ENCODE data around the gene IKZF5.

DNA sequence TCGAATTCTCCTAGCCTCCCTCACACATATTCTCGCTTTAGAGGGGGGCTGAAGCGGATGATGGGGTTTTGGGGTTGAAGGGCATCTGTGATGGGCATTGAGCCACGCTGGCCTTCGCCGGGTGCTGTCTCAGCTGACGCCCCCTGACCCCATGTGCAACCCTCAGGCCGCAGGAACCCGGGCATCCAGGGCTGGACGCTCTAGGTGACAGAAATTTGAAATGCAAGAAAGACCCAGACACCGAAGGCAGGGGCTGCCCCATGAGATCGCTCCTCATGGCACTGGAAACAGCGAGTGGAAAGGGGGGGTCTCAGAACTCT lies 53.9 kb downstream of the IKZF5 start:
- TF ChIP-seq, protein P1, sequence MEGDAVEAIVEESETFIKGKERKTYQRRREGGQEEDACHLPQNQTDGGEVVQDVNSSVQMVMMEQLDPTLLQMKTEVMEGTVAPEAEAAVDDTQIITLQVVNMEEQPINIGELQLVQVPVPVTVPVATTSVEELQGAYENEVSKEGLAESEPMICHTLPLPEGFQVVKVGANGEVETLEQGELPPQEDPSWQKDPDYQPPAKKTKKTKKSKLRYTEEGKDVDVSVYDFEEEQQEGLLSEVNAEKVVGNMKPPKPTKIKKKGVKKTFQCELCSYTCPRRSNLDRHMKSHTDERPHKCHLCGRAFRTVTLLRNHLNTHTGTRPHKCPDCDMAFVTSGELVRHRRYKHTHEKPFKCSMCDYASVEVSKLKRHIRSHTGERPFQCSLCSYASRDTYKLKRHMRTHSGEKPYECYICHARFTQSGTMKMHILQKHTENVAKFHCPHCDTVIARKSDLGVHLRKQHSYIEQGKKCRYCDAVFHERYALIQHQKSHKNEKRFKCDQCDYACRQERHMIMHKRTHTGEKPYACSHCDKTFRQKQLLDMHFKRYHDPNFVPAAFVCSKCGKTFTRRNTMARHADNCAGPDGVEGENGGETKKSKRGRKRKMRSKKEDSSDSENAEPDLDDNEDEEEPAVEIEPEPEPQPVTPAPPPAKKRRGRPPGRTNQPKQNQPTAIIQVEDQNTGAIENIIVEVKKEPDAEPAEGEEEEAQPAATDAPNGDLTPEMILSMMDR (IDR thresholded peaks at IDR 0.05): no peak
- TF ChIP-seq POLR2A (IDR thresholded peaks at IDR 0.05): no peak
